ENCODE measurements around the gene RNF13. TPM values are rescaled to one million over a fixed set of nuclear protein-coding genes. Genes with fewer than 3 reads are reported as not detected.

RNF13 gene, protein sequence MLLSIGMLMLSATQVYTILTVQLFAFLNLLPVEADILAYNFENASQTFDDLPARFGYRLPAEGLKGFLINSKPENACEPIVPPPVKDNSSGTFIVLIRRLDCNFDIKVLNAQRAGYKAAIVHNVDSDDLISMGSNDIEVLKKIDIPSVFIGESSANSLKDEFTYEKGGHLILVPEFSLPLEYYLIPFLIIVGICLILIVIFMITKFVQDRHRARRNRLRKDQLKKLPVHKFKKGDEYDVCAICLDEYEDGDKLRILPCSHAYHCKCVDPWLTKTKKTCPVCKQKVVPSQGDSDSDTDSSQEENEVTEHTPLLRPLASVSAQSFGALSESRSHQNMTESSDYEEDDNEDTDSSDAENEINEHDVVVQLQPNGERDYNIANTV
- total RNA-seq (2022; extraction: Qiagen RNA extraction), result 34.1 to 63.5 TPM (median 37.4 TPM) in 5 replicates

GRCh38 chr3:149812606-149813366 lies at the start of gene RNF13:
Gene RNF13 (plus strand): TSS chr3:149813215. CDS start chr3:149846027, 32,812 bp downstream.

DNA sequence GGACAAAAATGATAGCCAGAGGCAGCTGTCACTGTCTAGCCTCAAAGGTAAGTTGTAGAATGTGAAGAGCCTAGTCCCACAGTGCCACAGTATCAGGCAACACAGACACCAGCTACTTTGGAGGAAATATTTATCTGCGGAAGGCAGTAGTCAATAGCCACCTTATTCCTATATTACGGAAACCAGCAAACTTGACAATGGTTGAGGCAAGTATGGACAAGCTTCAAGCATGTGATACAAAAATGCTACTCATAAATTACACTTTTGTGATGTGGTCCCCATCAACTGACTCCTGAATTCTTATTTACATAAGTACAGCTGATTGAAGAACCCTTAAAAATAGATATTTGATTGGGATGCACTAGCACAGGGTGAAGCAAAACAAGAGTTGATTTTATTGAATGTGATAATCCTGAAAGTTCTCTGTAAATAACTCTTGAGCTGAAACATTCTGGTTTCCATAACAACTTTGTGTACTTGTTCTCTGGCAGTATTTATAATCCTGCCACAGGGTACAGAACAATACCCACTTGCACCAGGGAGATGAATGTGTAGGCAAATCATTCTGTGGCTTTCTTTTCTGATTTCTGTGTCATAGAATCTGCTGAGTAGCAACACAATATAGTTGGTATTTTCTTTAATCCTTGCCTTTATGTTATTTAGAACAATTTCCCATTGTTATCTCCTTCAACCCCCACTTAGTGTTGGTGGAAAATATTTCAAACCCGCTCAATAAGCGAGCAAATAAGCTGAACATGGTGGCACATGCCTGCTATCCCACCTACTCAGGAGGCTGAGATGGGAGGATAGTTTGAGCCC lies 20.4 kb upstream of the RNF13 start, which contains the start of gene ANKUB1:
Gene ANKUB1, minus strand, starts transcription at position 103 of the 819 bp plus-strand sequence. CDS start 188 bp downstream, outside the sequence.

DNA sequence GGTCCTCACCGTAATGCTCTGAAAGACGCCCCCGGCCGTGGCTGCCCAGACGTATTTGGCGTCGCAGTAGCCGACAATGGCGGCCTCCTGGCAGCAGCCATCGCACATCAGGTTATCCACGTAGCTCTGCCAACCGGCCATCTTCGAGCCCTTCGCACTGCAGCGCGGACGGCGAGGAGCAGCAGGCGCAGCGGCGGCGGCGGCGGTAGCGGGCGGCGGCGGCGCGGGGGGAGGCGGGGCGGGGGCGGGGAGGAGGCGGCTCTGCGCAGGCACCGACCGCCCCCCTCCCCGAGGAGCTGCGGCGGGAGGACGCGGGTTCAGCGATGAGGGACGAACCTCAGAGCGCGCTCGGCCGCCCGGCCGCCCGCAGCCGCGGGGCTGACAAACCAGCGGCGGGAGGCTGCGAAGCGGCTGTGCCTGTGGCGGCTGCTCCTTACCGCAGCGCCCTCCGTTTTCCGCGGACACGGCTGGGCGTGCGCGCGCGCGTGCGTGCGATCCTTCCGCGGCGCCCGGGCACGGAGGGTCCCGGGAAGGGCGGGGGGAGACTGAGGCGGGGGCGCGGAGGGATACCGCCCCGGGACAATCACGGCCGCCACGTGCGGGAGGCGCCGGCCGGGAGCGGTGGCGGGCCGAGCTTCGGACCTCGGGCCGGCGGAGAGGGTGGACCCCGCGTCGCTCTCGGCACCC lies 157.8 kb downstream of the RNF13 start, which contains the start of gene PFN2:
Gene PFN2, minus strand, starts transcription at position 180 of the 687 bp plus-strand sequence. Its CDS starts 39 bp downstream, at position 141.

Other genes starting within 250 kb of the RNF13 start
- 92.7 to 122 TPM (median 112 TPM) in 5 replicates for gene WWTR1, start 155.2 kb upstream of the RNF13 start, total RNA-seq (2022; extraction: Qiagen RNA extraction)
- gene COMMD2, start 60.7 kb upstream of the RNF13 start, total RNA-seq (2022; extraction: Qiagen RNA extraction), result 33.6 to 41.2 TPM (median 35.1 TPM) in 5 replicates
- 0.06 TPM in 1 of 5 replicates, not detected in the others for gene ANKUB1, start 20.7 kb upstream of the RNF13 start, total RNA-seq (2022; extraction: Qiagen RNA extraction)
- gene PFN2, start 157.7 kb downstream of the RNF13 start, total RNA-seq (2022; extraction: Qiagen RNA extraction), result 152 to 170 TPM (median 153 TPM) in 5 replicates

All from A549 treated with CORT108297 at 1 μM for 4 hours (cell line).